ENCODE measurements around the gene MGAT3.
"Not testable (repeated sequence)": the region's sequence is repeated elsewhere in the genome, so short reads cannot be mapped to it uniquely, and the experiment has no call there.

MGAT3 gene

GRCh38 chr22:39491696-39492095 is 34.9 kb downstream of the MGAT3 start:
- DNase-seq (ENCODE audit: low spot score): no peak

- DNase-seq (ENCODE audit: low spot score): no peak
Observed at GRCh38 chr22:39492186-39492585, 35.4 kb downstream of the MGAT3 start.

- DNase-seq (ENCODE audit: low spot score): no peak
Observed at GRCh38 chr22:39493759-39494158, 36.9 kb downstream of the MGAT3 start.

- no peak for DNase-seq (ENCODE audit: low spot score)
Observed at GRCh38 chr22:39494471-39495120, 37.8 kb downstream of the MGAT3 start.

- DNase-seq (ENCODE audit: low spot score): peak; percentile 51
Observed at GRCh38 chr22:39496131-39496838, 39.5 kb downstream of the MGAT3 start.

- DNase-seq (ENCODE audit: low spot score): no peak
Observed at GRCh38 chr22:39497429-39497828, 40.6 kb downstream of the MGAT3 start.

GRCh38 chr22:39498368-39498767 is 41.6 kb downstream of the MGAT3 start:
- DNase-seq (ENCODE audit: low spot score): no peak

GRCh38 chr22:39498802-39499201 is 42.0 kb downstream of the MGAT3 start:
- DNase-seq (ENCODE audit: low spot score): no peak

GRCh38 chr22:39500101-39500500 is 43.3 kb downstream of the MGAT3 start:
- no peak for DNase-seq (ENCODE audit: low spot score)

- no peak for DNase-seq (ENCODE audit: low spot score)
Observed at GRCh38 chr22:39501644-39502108, 44.9 kb downstream of the MGAT3 start.

GRCh38 chr22:39502109-39502788 is 45.4 kb downstream of the MGAT3 start, which contains the start of gene MIEF1:
Gene MIEF1 (plus strand): TSS chr22:39502290. CDS start chr22:39511295, 9,005 bp downstream.
- DNase-seq (ENCODE audit: low spot score): peak; percentile 96

GRCh38 chr22:39502789-39503409 is 46.1 kb downstream of the MGAT3 start:
- no peak for DNase-seq (ENCODE audit: low spot score)

GRCh38 chr22:39503630-39504029 is 46.8 kb downstream of the MGAT3 start:
- DNase-seq (ENCODE audit: low spot score): no peak

GRCh38 chr22:39504071-39504470 is 47.3 kb downstream of the MGAT3 start:
- DNase-seq (ENCODE audit: low spot score): no peak

- DNase-seq (ENCODE audit: low spot score): not testable (repeated sequence)
Observed at GRCh38 chr22:39507021-39507420, 50.2 kb downstream of the MGAT3 start.

GRCh38 chr22:39508393-39508792 is 51.6 kb downstream of the MGAT3 start:
- no peak for DNase-seq (ENCODE audit: low spot score)

GRCh38 chr22:39510529-39511149 is 53.8 kb downstream of the MGAT3 start:
- no peak for DNase-seq (ENCODE audit: low spot score)

- no peak for DNase-seq (ENCODE audit: low spot score)
Observed at GRCh38 chr22:39511226-39511625, 54.4 kb downstream of the MGAT3 start.

- no peak for DNase-seq (ENCODE audit: low spot score)
Observed at GRCh38 chr22:39512026-39512425, 55.2 kb downstream of the MGAT3 start.

GRCh38 chr22:39513791-39514190 is 57.0 kb downstream of the MGAT3 start:
- DNase-seq (ENCODE audit: low spot score): no peak

GRCh38 chr22:39514373-39514973 is 57.7 kb downstream of the MGAT3 start:
- DNase-seq (ENCODE audit: low spot score): no peak

All from activated CD4-positive, alpha-beta T cell treated with anti-CD3 and anti-CD28 coated beads, Interleukin-2, Interleukin-4, amounts not matched to agents 100 ng/mL and 50 ng/mL, durations not matched to agents 16 hours and 8 hours (primary cell).